GM19328 (cell line): ENCODE results near the gene DNASE1L1.
A peak's percentile ranks its signal among the peaks of the same experiment; 100 is the strongest.

Source experiments
- ATAC-seq: cut with Tn5 transposase; IDR thresholded peaks from one replicate; pipeline ENCODE4 v1.9.1; 2021; ENCODE audit warnings: mild to moderate bottlenecking, moderate library complexity; ENCODE audit not compliant: unreplicated experiment

The DNASE1L1 gene

DNA sequence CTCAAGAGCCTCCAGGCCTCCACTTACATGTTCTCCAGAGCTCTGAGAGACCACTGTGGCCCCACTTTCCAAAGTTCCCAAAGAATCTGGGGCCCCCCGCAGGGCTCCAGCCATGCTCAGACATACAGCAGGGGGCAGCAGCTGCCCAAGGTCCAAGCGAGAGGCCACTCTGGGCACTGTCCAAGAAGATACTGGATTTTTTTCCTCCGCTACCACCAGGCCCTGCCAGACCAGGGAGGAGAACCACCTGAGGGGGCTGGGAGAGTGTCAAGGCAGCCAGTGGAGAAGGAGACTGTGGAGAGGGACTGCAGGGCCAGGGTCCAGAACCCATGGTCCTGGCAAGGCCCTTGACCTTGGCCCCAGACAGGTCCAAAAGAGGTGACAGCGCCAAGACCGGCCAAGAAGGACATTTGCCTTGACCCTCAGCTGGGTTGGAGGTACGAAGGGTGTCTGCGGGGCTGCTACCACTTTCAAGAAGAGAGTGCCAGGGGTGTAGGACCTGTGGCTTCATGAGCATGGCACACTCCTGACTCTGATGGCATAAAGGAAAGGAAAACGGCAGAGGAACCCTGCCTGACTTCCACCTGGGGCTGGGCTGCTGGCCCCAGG, 24.7 kb downstream of the DNASE1L1 start:
- no peak for ATAC-seq

DNA sequence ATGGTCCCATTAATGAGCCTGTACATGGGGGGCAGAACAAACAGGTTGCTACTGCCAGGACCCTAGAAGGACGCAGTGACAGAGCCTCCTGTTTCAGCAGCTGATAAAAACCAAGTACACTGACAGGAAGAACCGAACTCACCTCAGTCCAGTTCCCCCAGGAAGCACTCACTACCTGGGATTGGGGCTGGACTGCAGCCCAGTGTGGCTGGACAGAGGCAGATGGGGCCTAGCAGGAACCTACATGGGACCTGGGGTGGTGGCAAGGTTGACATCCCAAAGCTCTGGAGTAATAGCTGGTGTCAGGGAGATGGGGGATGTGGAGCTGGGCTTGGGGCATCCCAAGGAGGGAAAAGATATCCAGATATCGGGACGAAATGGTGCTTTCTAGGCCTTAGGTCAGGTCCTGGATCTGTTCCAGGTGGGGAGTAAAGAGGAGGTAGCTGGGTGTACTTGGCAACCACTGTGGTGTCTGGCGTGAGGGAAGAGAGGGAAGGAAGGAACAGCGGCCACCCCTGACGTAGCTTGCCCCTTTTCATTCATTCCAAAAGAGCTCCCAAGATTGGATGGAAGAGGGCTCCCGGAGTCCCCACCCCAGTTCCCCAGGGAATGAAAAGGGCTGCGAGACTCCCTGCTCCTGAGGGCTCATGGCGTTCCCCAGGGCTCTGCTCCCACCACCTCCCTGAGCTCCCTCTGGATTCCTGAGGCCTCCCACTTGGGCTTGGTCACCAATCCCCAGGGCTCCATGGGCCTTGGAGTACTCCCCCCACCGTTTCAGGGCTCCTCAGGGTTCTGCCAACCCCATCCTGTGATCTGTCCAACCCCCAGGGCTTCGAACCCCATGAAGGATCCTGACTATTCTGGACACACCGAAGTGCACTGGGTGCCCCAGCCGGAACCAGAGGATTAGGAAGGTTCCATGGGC, 25.4 kb downstream of the DNASE1L1 start:
- no peak for ATAC-seq

DNA sequence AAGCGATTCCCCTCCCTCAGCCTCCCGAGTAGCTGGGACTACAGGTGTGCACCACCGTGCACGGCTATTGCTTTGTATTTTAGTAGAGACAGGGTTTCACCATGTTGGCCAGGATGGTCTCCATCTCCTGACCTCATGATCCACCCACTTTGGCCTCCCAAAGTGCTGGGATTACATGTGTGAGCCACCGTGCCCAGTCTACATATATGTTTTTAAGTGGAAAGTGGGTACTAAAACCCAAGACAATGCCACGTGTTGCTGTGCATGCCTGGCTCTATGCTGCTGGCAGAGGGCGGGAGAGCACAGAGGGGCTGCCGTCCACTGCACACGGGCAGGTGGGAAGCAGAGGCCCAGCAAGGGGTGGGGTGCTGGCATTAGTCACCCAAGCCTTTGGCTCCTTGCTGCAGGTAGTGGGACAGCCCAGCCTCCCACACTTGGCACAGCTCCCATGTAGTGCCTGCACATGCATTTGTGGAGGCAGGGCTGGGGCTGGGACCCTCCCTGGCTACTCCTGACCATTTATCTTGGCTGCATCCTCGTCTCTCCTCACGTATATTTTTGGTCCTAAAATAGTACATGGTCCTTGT, 26.5 kb downstream of the DNASE1L1 start:
- no peak for ATAC-seq

DNA sequence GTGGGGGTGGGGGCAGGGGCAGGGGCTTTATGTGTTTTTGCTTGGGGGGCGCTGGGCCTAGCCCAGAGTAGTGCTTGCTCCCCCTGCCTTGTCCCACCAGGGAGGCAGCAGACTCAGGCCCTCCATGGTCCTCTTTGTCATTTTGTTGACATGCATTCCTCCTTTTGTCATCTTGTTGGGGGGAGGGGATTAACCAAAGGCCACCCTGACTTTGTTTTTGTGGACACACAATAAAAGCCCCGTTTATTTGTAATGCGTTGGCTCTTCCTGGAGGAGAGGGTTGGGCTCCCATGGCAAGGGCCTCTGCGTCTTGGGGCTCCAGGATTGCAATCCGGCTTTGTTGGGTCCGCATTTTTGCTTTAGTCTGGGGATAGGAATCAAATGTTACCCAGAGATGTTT, 27.8 kb downstream of the DNASE1L1 start:
- ATAC-seq, result no peak

DNA sequence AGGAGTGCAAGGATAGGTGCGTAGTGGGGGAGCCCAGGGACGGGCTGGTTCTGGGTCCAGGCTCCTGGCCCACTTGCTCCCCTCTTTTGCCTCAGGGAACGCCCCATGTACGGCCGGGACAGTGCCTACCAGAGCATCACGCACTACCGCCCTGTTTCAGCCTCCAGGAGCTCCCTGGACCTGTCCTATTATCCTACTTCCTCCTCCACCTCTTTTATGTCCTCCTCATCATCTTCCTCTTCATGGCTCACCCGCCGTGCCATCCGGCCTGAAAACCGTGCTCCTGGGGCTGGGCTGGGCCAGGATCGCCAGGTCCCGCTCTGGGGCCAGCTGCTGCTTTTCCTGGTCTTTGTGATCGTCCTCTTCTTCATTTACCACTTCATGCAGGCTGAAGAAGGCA, 28.3 kb downstream of the DNASE1L1 start:
- ATAC-seq, result no peak

DNA sequence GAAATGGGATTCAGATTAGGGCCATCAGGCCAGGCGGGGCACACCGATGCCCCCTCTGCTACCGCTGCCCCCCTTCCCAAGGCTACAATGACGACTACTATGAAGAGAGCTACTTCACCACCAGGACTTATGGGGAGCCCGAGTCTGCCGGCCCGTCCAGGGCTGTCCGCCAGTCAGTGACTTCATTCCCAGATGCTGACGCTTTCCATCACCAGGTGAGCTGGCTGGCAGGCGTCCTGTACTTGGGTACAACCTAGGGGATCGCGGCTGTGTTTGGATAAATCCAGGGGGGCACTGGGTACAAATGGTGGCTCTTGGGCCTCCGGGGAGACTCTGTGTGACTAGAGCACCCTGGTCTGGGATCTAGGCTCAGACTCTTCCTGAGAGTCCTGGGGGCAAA, 28.9 kb downstream of the DNASE1L1 start:
- no peak for ATAC-seq

DNA sequence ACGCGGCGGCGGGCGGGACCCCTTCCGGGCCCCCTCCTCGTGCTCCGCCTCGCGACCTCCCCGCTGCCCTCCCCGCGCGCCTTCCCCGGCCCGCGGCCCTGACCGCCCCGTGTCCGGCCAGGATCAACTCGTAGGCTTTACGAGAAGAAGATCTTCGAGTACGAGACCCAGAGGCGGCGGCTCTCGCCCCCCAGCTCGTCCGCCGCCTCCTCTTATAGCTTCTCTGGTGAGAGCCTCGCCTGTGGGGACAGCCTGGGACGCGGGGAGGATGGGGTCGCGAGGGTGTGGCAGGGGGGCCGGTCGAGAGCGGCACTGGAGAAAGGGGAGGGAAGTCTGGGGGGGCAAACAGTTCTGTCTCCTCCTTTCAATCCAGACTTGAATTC, 29.5 kb downstream of the DNASE1L1 start:
- ATAC-seq, result no peak

DNA sequence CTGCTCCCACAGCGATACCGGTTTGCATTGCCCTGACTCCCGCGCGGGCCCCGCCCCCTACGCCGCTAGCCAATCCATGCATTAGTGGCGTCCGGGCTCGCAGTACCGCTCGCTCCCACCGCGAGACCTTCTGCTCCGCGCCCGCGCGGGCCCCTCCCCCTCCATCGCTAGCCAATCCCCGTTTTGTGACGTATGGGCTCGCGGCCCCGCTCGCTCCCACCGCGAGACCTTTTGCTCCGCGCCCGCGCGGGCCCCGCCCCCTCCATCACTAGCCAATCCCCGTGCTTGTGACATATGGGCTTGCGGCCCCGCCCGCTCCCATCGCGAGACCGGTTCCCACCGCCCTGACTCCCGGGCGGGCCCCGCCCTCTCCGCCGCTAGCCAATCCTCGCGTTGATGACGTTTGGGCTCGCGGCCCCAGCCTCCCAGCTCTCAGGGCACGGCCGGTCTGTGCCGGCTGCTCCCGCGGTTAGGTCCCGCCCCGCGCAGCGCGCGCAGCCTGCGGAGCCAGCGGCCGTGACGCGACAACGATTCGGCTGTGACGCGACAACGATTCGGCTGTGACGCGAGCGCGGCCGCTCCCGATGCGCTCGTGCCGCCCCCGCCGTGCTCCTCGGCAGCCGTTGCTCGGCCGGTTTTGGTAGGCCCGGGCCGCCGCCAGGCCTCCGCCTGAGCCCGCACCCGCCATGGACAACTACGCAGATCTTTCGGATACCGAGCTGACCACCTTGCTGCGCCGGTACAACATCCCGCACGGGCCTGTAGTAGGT, 30.1 kb downstream of the DNASE1L1 start, which contains the start of gene EMD:
TSS of gene EMD (plus strand) at position 497 of the 770 bp plus-strand sequence. CDS start at position 687, 190 bp downstream.
- ATAC-seq, result peak; percentile 83

DNA sequence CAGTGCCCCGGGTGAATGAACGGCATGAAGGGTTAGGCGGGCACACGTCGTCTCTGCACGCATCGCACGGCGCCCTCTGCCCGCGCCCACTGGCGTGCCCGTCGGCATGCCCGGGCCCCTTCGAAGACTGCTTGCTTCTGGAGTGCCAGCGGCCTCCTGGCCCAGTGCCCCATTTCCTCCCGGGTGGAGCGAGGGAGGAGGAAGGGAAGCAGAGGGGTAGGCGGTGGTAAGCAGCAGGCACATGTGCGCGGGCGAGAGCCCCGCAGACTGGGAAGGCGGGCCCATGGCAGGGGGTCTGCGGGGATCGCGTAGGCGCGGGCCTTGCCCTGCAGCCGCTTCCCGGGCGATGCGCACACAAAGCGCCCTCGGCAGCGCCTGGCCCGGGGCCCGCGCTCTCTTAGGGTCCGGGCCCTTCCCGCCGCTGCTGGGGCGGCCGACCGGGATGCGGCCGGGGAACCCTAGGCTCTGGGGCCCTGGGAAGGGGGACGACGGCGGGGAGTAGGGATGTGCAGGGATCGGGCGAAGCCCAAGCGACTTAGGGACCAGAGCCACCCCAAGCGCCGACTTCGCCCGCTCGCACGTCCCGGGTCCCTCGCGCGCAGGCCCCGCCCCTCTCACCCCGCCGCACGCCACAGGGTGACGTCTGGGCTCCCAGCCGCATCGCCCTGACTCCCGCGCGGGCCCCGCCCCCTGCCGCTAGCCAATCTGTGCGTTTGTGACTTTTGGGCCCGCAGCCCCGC, 30.8 kb downstream of the DNASE1L1 start:
- ATAC-seq, result peak; percentile 4

DNA sequence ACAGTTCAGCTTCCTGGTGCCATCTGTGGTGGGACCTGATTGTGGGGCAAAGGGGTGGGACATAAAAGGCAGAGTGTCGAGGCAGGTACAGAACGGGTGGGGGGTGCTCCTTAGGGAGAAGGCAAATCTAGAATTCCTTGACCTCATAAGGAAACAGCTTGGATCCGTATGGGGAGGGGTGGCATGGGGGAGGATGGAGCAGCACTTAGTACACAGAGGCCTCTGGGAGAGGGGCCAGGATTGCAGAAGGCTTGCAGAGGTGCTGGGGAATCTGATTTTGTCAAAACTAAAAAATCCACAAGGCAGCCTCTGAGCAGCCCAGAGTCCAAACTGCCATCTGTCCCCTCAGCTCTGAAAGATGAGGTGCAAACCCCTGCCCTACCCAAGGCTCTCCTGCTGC, 32.3 kb downstream of the DNASE1L1 start:
- no peak for ATAC-seq

DNA sequence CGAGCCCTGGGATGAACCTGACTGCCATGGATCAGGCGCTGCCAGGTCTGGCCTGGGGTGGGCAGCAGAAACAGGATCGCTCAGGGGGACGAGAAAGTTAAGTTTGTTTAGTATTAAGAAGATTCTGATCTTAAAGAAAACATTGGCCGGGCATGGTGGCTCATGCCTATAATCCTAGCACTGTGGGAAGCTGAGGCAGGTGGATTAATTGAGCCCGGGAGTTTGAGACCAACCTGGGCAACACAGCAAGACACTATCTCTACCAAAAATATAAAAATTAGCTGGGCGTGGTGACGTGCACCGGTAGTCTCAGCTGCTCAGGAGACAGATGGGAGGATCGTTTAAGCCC, 33.9 kb downstream of the DNASE1L1 start:
- ATAC-seq, result no peak

DNA sequence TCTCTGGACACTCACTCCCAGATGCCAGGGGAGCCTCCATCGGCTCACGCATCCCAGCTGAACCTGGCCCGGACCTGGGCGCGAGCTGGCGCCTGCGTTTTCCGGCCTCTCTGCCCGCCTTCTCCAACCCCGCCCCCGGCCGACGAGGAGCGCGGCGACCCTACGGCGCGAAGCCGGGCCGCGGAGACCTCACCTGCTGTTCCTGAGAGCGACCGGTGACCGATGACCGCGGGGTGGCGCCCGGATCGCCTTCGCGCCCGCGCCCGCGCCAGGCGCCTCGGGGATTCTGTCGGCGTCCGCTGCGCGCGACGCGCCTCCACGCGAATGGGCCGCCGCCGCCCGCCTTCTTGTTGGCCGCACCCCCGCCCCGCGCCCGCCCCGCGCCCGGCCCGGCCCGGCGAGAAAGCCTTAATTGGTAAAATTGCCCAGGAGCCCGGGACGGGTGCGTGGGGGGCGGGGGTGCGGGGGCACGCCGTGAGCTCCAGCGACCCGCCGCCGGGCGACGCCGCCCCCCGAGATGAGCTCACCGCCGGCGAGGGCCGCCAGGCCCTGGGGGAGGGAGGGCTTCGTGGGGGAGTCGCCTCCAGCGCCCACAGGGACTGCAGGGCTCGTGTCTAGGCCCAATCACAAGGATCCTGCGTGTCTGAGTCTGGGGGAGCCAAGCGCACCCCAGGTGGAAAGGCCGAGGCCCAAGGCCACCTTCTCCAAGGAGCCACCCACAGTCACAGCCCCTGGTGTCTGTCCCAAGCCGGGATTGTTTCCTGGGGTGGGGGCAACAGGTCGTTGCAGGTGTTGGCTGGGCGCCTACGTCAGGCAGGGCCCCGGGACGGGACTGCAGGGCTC, 34.5 kb downstream of the DNASE1L1 start, which contains the start of gene FLNA:
TSS of gene FLNA (minus strand) at position 322 of the 843 bp plus-strand sequence. CDS start 3,389 bp downstream, outside the sequence.
- ATAC-seq, result no peak

DNA sequence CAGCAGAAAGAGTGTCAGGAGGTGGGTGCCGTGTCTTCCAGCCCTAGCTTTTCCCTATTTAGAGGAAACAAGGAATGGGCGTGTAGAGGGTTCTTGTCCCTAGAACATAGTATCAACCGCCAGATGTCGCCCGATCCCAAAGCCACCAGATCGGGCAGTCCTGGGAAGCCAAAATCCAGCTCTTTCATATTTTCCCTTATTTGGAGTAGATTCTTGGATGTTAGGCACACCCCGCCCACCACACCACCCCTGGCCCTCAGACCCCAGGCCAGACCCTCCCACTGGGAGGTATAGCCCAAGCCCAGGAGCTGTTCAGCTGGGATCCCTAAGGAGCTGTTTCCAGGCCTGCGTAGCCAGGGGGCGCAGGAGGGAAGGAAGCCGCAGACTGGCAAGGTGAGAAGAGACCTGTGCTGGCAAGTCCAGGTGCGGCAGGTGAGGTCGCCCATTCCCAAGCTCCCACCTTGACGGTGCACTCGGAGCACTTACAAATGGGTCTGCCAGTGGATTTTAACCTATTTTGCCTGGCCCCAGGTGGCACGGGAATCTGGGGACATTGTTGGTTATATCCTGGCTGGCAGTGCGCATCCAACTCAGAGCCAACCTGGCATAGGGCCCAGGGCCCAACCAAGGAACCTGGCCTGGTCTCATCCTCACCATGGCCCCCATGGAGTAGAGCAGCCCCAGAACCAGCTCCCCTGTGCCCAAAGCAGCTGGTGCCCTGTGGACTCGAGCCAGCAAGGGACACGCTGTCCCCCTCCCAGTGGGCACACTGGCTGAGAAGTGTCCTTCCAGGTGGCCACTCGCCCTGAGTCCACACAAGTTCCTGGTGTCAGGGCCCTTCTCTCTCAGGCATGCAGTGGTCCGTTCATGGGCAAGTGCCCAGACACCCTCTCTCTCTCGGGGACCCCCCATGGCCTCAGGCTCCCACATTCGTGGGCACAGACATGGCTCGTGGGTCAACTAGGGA, 35.4 kb downstream of the DNASE1L1 start:
- no peak for ATAC-seq

DNA sequence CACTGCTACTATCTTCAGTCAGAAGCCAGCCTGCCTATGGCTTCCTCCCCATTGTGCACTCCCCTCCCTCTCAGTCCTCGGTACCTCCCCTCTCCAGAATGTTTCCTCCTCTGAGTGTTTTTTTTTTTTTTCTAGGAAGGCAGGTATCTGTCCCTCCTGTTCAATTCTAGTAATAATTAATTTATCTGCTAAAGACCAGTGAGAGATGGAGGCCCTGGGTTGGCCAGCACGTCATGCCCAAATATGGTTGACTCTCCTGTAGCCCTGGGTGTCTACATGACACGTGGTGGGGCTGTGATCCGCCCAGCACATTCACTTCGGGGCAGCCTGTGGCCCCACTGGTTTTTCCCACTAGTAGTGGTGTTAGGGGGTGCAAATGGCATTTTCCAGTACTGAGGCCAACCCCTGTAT, 36.4 kb downstream of the DNASE1L1 start:
- ATAC-seq, result no peak

DNA sequence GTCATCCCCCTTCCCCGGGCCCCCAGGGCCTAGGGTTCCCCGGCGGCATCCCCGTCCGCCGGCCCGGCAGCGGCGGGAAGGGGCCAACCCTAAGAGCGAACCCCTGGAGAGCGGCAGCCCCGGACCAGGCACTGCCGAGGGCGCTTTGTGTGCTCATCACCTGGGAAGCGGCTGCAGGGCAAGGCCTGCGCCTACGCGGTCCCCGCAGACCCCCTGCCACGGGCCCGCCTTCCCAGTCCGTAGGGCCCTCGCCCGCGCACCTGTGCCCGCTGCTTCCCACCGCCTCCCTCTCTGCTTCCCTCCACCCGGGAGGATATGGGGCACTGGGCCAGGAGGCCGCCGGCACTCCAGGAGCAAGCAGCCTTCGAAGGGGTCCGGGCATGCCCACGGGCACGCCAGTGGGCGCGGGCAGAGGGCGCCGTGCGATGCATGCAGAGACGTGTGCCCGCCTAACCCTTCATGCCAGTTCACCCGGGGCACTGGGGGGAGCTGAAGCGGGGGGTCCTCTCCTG, 37.2 kb downstream of the DNASE1L1 start:
- peak; percentile 4 for ATAC-seq

DNA sequence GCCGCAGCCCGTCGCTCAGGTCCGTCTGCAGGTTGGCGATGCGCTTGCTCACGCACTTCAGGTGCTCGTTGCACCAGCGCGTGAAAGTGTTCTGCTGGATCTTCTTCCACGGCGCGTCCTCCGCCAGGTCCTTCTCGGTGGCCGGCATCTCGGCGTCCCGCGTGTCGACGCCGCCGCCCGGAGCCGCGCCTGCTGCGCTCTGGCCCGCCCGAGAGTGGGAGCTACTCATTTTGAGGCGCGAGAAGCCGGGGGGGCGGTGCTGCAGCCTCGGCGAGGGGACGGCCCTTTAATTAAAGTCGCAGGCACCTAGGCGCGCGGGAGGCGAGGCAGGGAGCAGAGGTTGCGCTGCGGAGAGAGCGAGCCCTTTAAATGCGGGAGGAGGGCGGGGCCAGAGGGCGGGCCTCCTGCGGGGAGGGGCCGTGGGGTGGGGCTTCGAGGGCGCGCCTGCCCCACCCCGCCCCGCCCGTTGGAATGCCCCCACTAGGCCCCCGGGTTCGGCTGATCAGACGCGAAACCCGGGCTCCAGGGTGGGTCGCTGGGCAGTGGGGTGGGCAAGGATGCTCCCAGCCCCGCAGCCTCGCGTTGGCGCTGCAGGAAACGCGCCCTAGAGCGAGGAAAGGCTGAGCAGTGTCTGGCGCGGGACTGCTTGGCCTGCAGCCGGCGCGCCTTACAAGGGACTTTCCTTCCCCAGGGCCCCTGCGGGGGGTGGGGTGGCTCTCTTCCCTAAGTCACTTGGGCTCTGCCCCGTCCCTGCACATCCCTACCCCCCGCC, 37.9 kb downstream of the DNASE1L1 start:
- peak; percentile 53 for ATAC-seq

DNA sequence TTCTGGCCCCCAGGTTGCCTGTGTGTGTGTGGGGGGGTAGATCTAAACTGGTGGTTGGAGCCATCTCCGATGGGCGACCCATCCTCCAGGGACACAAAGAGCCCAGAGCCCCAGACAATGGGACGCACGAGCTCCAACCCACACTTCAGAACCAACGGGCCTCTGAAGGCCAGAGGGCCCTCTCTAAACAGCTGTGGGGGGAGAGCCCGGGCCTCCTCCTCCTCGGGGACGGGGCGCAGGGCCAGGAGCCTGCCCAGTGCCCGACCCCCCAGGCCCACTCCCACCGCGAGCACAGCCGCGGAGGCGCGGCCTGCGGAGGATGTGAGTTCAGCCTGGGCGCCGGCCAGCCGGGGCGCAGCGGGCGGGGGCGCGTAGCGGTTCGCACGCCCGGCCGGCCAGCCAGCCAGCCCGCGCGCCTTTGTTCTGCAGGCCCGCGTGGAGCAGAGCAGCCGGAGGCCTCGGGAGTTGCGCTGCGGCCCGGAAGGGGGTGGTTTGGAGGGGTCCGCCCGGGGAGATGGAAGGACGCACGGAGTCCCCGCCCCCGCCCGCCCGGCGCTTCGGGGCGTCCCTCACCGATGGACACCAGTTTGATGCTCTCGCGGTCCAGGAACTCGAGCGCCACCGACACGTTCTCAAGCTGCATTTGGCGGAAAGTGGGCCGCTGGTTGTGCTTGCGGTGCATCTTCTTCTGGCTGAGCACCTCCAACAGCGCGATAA, 38.6 kb downstream of the DNASE1L1 start:
- no peak for ATAC-seq
